ENCODE results near the gene ADAMTS18.
A peak's percentile ranks its signal among the peaks of the same experiment; 100 is the strongest.
"Not testable (repeated sequence)": the region's sequence is repeated elsewhere in the genome, so short reads cannot be mapped to it uniquely, and the experiment has no call there.

The ADAMTS18 gene

GRCh38 chr16:77322757-77323156 is 112.1 kb downstream of the ADAMTS18 start:
- peak; percentile 15 for DNase-seq

GRCh38 chr16:77317059-77317458 is 117.8 kb downstream of the ADAMTS18 start:
- DNase-seq = no peak

GRCh38 chr16:77310877-77311276 is 124.0 kb downstream of the ADAMTS18 start:
- no peak for DNase-seq

GRCh38 chr16:77308163-77308561 is 126.7 kb downstream of the ADAMTS18 start:
- no peak for DNase-seq

- no peak for DNase-seq
These were observed 127.2 kb downstream of the ADAMTS18 start for GRCh38 chr16:77307426-77308162.

- peak; percentile 57 for DNase-seq
These were observed 128.8 kb downstream of the ADAMTS18 start for GRCh38 chr16:77306075-77306474.

GRCh38 chr16:77304877-77305276 is 130.0 kb downstream of the ADAMTS18 start:
- DNase-seq = no peak

GRCh38 chr16:77304134-77304533 is 130.7 kb downstream of the ADAMTS18 start:
- DNase-seq = no peak

- no peak for DNase-seq
These were observed 132.2 kb downstream of the ADAMTS18 start for GRCh38 chr16:77302674-77303073.

GRCh38 chr16:77302249-77302648 is 132.6 kb downstream of the ADAMTS18 start:
- no peak for DNase-seq

GRCh38 chr16:77300256-77300655 is 134.6 kb downstream of the ADAMTS18 start:
- no peak for DNase-seq

- DNase-seq = no peak
These were observed 135.4 kb downstream of the ADAMTS18 start for GRCh38 chr16:77299395-77299794.

GRCh38 chr16:77298418-77299360 is 136.1 kb downstream of the ADAMTS18 start:
- DNase-seq = no peak

GRCh38 chr16:77297996-77298395 is 136.8 kb downstream of the ADAMTS18 start:
- DNase-seq = no peak

GRCh38 chr16:77295896-77296295 is 138.9 kb downstream of the ADAMTS18 start:
- no peak for DNase-seq

- no peak for DNase-seq
These were observed 144.3 kb downstream of the ADAMTS18 start for GRCh38 chr16:77290451-77291115.

GRCh38 chr16:77289331-77289809 is 145.5 kb downstream of the ADAMTS18 start:
- no peak for DNase-seq

GRCh38 chr16:77288222-77288621 is 146.6 kb downstream of the ADAMTS18 start:
- no peak for DNase-seq

- DNase-seq = no peak
These were observed 149.2 kb downstream of the ADAMTS18 start for GRCh38 chr16:77285676-77286075.

- DNase-seq = no peak
These were observed 152.5 kb downstream of the ADAMTS18 start for GRCh38 chr16:77282345-77282744.

GRCh38 chr16:77279316-77279715 is 155.5 kb downstream of the ADAMTS18 start:
- DNase-seq = not testable (repeated sequence)

GRCh38 chr16:77277571-77277970 is 157.3 kb downstream of the ADAMTS18 start:
- no peak for DNase-seq

GRCh38 chr16:77277141-77277540 is 157.7 kb downstream of the ADAMTS18 start:
- no peak for DNase-seq

Measured in DMS79 treated with DMSO at 0.1 percent for 48 hours (cell line).